A549 (cell line): Measurements from ENCODE around the gene TENT5C.

Source experiments
- CBX8 ChIP-seq: fragments of 200-600 bp; sonication (generic); IDR thresholded peaks from 2 replicates; pipeline ENCODE4 v1.6.1; 2016
- CHD4 ChIP-seq: fragments of 200-600 bp; sonication (generic); IDR thresholded peaks from 2 replicates; pipeline ENCODE4 v1.6.1; 2016; ENCODE audit warnings: antibody characterized with exemption, mild to moderate bottlenecking, borderline replicate concordance
- HDAC2 ChIP-seq: fragments of 200-600 bp; sonication (generic); IDR thresholded peaks from 2 replicates; pipeline ENCODE4 v1.6.1; 2016
- MAFK ChIP-seq: fragments of 450-650 bp; IDR thresholded peaks from 2 replicates; pipeline ENCODE4 v1.6.1; 2014; ENCODE audit not compliant: partially characterized antibody
- MYC ChIP-seq: IDR thresholded peaks from 2 replicates; pipeline ENCODE4 v1.6.1; 2012; ENCODE audit warnings: mild to moderate bottlenecking, inconsistent platforms, low read length, improper control_type of control experiment, borderline replicate concordance
- POLR2A ChIP-seq: IDR thresholded peaks from 2 replicates; pipeline ENCODE4 v1.6.1; 2012; ENCODE audit warnings: mild to moderate bottlenecking, low read length
- POLR2AphosphoS2 ChIP-seq: conservative IDR thresholded peaks from 2 replicates; pipeline ENCODE4 v1.6.1; 2012; ENCODE audit warnings: low read length, improper control_type of control experiment, inconsistent platforms
- RCOR1 ChIP-seq: fragments of 150-350 bp; IDR thresholded peaks from 2 replicates; pipeline ENCODE4 v1.6.1; 2014; ENCODE audit warnings: antibody characterized with exemption, low read length, low read depth
- SMC3 ChIP-seq: fragments of >200 bp; sonication (Bioruptor Twin); formaldehyde crosslinking; IDR thresholded peaks from 3 replicates; pipeline ENCODE4 v1.6.1; 2018; ENCODE audit warnings: inconsistent platforms
- TFCP2L1 ChIP-seq: fragments of 250-450 bp; sonication (Bioruptor Pico); IDR thresholded peaks from 2 replicates; pipeline ENCODE4 v1.5.0; 2021; ENCODE audit warnings: mild to moderate bottlenecking
- ZNF302 ChIP-seq: fragments of 250-450 bp; sonication (Bioruptor Pico); IDR thresholded peaks from 2 replicates; pipeline ENCODE4 v1.9.0; 2021; ENCODE audit warnings: inconsistent platforms, mild to moderate bottlenecking, moderate library complexity
- TF ChIP-seq, protein P1 (sequence below): fragments of 200-600 bp; sonication (generic); IDR thresholded peaks from 2 replicates; pipeline ENCODE4 v1.6.1; 2016; ENCODE audit warnings: antibody characterized with exemption, mild to moderate bottlenecking, moderate library complexity
- TF ChIP-seq, protein P2 (sequence below): fragments of >200 bp; sonication (Bioruptor Twin); formaldehyde crosslinking; IDR thresholded peaks from 3 replicates; pipeline ENCODE4 v1.5.1; 2016
- TF ChIP-seq, protein P3 (sequence below): IDR thresholded peaks from 2 replicates; pipeline ENCODE4 v1.6.1; 2012

DNA sequence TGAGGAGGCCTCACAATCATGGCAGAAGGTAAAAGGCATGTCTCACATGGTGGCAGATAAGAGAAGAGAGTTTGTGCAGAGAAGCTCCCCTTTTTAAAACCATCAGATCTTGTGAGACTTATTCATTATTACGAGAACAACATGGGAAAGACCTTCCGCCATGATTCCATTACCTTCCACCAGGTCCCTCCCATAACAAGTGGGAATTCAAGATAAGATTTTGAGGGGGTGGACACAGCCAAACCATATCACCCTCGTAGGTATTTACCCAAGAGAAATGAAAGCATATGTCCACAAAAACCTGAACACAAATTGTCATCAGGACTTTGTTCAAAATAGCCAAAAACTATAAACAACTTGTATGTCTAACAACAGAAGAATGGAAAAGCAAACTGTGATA, 45.9 kb upstream of the TENT5C start:
- TF ChIP-seq, protein P1, sequence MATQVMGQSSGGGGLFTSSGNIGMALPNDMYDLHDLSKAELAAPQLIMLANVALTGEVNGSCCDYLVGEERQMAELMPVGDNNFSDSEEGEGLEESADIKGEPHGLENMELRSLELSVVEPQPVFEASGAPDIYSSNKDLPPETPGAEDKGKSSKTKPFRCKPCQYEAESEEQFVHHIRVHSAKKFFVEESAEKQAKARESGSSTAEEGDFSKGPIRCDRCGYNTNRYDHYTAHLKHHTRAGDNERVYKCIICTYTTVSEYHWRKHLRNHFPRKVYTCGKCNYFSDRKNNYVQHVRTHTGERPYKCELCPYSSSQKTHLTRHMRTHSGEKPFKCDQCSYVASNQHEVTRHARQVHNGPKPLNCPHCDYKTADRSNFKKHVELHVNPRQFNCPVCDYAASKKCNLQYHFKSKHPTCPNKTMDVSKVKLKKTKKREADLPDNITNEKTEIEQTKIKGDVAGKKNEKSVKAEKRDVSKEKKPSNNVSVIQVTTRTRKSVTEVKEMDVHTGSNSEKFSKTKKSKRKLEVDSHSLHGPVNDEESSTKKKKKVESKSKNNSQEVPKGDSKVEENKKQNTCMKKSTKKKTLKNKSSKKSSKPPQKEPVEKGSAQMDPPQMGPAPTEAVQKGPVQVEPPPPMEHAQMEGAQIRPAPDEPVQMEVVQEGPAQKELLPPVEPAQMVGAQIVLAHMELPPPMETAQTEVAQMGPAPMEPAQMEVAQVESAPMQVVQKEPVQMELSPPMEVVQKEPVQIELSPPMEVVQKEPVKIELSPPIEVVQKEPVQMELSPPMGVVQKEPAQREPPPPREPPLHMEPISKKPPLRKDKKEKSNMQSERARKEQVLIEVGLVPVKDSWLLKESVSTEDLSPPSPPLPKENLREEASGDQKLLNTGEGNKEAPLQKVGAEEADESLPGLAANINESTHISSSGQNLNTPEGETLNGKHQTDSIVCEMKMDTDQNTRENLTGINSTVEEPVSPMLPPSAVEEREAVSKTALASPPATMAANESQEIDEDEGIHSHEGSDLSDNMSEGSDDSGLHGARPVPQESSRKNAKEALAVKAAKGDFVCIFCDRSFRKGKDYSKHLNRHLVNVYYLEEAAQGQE = no peak
- TF ChIP-seq, protein P2, sequence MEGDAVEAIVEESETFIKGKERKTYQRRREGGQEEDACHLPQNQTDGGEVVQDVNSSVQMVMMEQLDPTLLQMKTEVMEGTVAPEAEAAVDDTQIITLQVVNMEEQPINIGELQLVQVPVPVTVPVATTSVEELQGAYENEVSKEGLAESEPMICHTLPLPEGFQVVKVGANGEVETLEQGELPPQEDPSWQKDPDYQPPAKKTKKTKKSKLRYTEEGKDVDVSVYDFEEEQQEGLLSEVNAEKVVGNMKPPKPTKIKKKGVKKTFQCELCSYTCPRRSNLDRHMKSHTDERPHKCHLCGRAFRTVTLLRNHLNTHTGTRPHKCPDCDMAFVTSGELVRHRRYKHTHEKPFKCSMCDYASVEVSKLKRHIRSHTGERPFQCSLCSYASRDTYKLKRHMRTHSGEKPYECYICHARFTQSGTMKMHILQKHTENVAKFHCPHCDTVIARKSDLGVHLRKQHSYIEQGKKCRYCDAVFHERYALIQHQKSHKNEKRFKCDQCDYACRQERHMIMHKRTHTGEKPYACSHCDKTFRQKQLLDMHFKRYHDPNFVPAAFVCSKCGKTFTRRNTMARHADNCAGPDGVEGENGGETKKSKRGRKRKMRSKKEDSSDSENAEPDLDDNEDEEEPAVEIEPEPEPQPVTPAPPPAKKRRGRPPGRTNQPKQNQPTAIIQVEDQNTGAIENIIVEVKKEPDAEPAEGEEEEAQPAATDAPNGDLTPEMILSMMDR = no peak
- TF ChIP-seq POLR2A (no peak), SMC3 (no peak), CHD4 (no peak), HDAC2 (no peak), ZNF302 (CRISPR knock-in tag) (no peak), CBX8 (no peak), MYC (no peak), MAFK (no peak), RCOR1 (no peak), POLR2AphosphoS2 (no peak), TFCP2L1 (CRISPR knock-in tag) (no peak)
- TF ChIP-seq, protein P3, sequence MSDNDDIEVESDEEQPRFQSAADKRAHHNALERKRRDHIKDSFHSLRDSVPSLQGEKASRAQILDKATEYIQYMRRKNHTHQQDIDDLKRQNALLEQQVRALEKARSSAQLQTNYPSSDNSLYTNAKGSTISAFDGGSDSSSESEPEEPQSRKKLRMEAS = no peak
